ENCODE data around the gene SLC39A8. TPM values are rescaled to one million over a fixed set of nuclear protein-coding genes. Genes with fewer than 3 reads are reported as not detected.
A peak's percentile ranks its signal among the peaks of the same experiment; 100 is the strongest.

The SLC39A8 gene
- total RNA-seq, 1 donor from 2014 or later: 6.6 TPM

DNA sequence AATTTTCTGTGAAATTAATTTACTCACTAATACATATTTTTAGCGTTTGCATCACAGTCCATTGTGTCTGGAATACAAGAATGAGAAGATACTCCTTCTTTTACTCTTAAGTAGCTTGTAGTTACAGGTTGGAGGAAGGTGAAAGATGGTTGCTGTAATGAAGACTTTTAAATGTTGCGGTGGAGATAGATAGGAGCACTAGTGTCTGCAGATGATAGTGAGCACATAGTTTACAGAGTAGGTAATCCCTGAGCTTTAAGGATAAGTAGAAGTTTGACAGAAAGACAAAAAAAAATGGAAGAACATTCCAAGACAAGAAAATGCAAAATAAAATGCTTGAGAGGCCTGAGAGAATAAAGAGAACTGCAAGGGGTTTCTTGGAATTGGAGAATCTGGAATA is 5.4 kb upstream of the SLC39A8 start:
- no peak for TF ChIP-seq CTCF (conservative IDR thresholded peaks at IDR 0.05; ENCODE audit: low read depth, low read length)
- DNase-seq (ENCODE audit: low read depth): no peak
- no peak overlapping the region for H3K4me3 ChIP-seq (ENCODE audit: low read depth, low read length)

- no peak for DNase-seq (ENCODE audit: low read depth)
- TF ChIP-seq CTCF (conservative IDR thresholded peaks at IDR 0.05; ENCODE audit: low read depth, low read length): no peak
- no peak overlapping the region for H3K4me3 ChIP-seq (ENCODE audit: low read depth, low read length)
These were observed 3.4 kb upstream of the SLC39A8 start for GRCh38 chr4:102348701-102349100.

DNA sequence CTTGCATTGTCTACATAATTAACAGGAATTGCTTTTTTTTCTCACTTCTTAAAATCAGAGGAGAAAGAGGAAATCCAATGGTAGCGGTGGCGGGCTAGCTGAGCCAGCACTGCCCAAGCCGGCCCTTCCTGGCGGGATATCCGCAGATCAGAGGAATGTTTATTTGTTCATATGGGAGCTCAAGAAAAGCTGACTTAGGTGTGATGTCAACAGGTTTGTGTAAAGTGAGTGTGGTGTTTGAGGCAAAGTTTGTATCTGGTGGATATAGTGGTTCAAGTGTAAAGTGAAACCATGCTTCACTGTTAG is 466 bp upstream of the SLC39A8 start:
- DNase-seq (ENCODE audit: low read depth): no peak

DNA sequence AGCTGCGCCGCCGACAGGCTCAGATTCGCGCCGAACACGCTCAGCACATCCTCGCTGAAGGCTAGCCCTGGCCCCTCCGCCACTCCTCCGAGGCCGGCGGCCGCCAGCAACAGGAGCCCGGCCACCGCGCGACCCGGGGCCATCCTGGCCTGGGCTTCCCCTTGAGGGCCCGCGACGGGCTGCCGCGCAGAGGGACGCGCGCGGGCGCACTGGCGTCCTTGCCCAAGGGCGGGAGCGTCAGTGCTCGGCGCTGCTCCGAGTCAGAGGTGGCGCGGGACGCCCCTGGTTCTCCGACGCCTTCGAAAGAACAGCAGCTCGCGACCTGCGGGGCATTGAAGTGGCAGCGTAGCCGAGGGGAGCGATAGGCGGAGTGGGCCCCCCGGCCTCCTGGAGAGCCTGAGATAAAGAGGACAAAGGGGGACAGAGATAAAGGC is 745 bp downstream of the SLC39A8 start:
- no peak for DNase-seq (ENCODE audit: low read depth)
- H3K4me3 ChIP-seq (ENCODE audit: low read depth, low read length): peak overlapping the region; percentile 78
- TF ChIP-seq CTCF (conservative IDR thresholded peaks at IDR 0.05; ENCODE audit: low read depth, low read length): no peak

More for the DNA sequence above, 466 bp upstream of the SLC39A8 start:
- no peak for TF ChIP-seq CTCF (conservative IDR thresholded peaks at IDR 0.05; ENCODE audit: low read depth, low read length)
- H3K4me3 ChIP-seq (ENCODE audit: low read depth, low read length): peak overlapping the region; percentile 78

- DNase-seq (ENCODE audit: low read depth): no peak
- peak overlapping the region; percentile 78 for H3K4me3 ChIP-seq (ENCODE audit: low read depth, low read length)
- TF ChIP-seq CTCF (conservative IDR thresholded peaks at IDR 0.05; ENCODE audit: low read depth, low read length): no peak
These were observed 1.2 kb downstream of the SLC39A8 start for GRCh38 chr4:102343964-102344519.

DNA sequence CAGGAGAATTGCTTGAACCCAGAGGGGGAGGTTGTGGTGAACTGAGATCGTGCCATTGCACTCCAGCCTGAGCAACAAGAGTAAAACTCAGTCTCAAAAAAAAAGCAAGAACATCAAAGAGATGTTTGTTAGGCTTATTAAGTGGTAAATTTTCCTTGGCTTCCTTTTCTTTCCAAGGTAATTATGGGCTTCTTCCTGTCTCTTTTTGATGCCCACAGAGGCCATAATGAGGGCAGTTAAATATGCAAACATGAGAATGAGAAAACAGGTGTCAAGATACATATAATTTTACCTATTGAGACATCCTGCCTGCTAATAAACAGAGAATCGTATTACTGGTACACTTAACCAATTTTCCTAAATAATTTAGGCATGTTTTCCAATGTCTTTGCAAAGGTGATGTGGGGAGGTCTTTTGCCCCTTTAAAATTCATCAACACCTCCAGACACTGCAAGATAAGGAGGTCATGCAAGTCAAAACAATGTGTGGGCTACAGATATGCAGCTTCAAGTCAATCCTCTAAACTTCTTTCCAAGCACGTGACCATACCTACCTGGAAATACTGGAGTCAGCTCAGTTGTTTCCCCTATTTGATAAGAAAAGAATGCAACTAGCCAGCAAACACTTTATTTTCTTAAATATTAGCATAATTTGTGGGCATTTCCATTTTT is 2.7 kb downstream of the SLC39A8 start:
- peak overlapping the region; percentile 78 for H3K4me3 ChIP-seq (ENCODE audit: low read depth, low read length)
- no peak for DNase-seq (ENCODE audit: low read depth)
- TF ChIP-seq CTCF (conservative IDR thresholded peaks at IDR 0.05; ENCODE audit: low read depth, low read length): no peak

GRCh38 chr4:102341201-102341600 is 4.1 kb downstream of the SLC39A8 start:
- no peak for TF ChIP-seq CTCF (conservative IDR thresholded peaks at IDR 0.05; ENCODE audit: low read depth, low read length)
- no peak for DNase-seq (ENCODE audit: low read depth)
- H3K4me3 ChIP-seq (ENCODE audit: low read depth, low read length): no peak overlapping the region

Measured in epithelial cell of proximal tubule (primary cell).